HG02798 (cell line): ENCODE measurements around the gene ADI1.

Experiments used
- ATAC-seq: cut with Tn5 transposase; IDR thresholded peaks from one replicate; pipeline ENCODE4 v1.9.1; 2021; ENCODE audit warnings: mild to moderate bottlenecking; ENCODE audit not compliant: unreplicated experiment, poor library complexity

The ADI1 gene, protein sequence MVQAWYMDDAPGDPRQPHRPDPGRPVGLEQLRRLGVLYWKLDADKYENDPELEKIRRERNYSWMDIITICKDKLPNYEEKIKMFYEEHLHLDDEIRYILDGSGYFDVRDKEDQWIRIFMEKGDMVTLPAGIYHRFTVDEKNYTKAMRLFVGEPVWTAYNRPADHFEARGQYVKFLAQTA

DNA sequence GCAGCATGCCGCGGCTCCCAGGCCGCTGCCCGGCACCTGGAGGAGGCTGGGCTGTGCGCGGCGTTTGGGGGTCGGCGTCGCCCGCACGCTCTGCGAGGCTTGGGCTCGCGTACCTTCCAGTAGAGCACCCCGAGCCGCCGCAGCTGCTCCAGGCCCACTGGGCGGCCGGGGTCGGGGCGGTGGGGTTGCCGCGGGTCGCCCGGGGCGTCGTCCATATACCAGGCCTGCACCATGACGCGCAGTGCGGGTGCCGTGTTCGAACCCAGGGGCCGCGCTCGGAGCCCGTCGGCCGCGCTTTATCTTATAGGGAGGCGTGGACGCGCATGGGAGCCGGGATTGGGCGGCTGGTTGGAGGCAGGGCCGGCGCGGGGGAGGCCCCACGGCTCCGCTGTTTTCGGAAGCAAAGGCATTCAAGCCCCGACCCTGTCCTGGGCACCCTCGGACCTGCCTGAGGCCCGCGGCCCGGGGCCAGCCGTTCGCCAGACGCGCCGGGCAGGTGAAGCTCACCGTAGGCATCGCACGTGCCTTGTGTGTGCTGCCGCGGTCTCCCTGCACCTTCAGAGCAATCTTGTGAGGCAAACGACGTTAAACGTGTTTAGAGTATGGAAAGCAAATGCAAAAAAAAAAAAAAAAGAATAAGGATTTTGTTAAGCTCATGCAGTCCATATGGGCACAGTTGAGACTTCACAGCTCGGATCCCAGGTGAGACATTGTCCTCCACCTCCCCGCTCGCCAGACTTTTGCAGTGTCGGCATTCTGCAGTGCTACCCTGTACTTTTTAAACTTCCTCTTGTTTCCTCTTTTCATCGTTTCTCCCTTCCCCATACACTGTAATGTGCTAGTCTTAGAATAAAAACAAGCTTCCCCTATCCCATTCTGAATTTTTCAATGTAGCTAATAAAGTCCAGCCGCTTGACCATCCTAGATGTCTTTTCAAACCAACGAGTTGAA lies at the start of gene ADI1:
ADI1 (minus strand) TSS at position 277 of the 951 bp plus-strand sequence; CDS start at position 233, 44 bp downstream.
- ATAC-seq = peak; percentile 67

DNA sequence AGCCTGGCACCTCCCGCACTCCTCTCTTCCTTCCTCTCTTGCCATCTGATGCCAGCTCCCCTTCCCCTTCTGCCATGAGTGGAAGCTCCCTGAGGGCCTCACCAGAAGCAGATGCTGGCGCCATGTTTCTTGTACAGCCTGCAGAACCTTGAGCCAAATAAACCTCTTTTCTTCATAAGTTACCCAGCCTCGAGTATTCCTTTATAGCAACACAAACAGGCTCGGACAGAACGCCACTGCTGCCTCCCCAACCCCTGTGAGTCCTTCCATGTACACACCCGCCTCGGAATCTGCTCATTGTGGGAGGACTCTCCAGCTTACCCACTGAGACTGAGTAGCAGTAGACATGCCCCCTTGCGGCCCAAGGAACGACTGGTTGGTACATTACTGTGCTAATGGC lies 47.5 kb upstream of the ADI1 start:
- ATAC-seq = no peak

DNA sequence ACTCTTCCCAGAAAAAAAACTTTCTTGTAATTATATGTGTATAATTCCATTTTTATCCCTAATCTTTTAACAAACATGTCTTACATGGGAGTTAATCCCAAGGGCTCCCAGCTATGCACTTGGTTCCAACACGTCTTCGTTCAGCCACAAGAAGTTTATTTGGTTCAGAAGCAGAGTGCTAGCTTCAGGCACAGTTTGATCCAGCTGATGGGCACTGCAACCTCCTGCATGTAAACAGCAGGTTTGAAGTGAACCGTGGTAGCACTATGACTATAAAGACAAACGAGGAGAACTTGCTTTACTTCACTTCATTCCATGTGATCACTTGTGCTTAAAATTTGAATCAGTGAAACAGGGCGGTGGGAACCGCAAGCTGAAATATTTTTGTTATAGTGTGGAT lies 45.8 kb upstream of the ADI1 start:
- ATAC-seq = no peak

DNA sequence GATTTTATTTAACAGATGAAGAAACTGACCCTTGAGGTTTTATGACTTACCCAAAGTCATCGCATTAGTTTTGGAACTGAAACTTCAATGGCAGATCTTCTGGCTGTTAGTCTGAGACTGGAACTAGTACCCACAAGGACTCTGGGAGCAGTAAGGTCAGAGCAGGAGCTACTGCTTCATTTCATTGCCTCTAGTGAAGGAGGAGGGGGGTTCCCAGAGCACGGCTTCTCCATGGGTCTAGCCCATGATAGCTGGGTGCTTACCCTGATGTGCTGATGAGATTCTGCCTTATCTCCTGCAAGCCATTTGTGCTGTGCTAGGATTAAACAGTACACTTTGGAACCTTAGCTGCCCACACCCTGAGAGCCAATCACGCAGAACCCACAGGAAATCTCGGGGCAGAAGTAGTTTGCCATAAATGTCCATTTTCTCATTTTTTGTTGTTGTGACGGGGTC lies 44.2 kb upstream of the ADI1 start:
- ATAC-seq = peak; percentile 63

DNA sequence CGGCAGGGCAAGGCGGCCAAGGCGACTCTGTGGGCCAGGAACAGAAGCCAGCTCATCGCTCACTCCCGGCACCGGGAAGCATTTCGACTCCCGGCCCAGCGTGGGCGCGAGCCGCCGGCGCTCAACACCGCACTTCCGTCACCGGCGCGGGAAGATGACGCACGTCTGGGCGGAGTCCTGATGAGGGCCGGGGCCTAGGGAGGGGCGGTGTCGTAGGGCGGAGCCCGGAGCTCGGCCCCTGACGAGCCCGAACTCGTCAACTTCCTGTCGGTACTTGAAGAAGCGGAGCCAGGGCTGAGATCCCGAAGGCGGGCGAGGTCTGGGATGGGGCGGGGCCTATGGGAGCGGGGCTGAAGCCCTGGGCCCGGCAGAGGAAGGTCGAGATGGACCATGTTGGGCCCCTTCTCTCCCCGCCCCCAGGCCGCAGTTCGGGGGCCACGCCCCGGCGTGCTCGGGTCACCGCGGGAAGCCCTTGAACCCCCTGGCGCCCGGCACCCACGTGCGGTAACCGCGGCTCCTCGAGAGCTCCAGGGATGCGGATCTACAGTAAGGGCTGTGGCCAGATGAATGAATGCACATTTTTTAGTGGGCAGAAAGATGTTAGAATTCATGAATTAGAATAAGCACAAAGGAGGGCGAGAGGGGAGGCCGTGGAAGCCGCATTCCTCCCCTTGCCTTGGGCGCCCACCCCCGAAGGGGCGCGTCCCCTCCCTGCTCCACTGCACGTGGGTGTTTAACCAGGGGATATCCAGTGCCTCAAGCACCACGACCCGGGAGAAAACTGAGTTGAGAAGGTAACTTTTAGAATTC lies 39.1 kb upstream of the ADI1 start, which contains the start of gene RNASEH1:
RNASEH1 (minus strand) TSS at position 129 of the 810 bp plus-strand sequence; CDS start at position 56, 73 bp downstream.
- peak; percentile 97 for ATAC-seq

DNA sequence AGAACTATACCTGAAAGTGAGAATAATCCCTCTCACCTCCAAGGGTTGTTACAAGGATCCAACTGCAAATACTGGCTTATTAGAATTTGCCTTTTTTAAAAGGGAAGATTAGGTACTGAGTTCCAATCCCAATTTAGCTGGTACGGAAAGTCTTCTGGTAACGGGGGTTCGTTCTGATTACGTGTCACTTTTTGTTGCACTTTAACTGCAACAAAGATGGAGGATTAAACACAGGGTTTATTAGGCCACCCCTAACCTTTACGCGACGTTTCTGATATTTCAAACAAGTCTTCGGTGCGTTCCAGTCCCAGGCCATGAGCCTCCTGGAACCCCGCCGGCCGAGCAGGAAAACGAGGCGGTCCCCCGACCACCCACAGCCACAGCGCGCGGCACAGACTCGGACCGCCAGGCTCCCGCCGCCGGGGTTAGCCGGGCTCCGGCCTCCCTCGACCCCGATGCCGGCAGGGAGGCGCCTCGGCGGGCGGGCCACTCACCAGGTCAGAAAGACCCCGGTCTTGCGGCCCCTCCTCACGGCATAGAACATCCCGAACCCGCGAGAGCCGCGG lies 38.4 kb upstream of the ADI1 start:
- peak; percentile 27 for ATAC-seq

DNA sequence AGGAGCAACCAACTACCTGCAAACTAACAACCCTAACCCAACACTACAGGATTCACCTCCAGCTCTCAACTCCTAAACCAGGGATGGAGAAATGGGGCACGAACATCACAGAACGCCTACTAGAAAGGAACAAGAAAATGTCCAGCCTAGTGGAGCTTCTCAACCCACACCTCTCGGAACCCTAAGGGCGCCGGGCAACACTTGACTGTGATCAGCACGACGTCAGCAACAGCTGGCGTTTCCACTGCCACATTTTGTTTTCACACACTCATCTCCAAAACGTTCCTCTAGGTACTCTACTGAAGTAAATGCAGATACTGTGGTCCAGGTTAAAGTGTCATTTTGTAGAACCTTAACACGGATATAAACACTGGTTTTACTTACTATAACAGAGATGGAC lies 34.6 kb upstream of the ADI1 start:
- no peak for ATAC-seq

DNA sequence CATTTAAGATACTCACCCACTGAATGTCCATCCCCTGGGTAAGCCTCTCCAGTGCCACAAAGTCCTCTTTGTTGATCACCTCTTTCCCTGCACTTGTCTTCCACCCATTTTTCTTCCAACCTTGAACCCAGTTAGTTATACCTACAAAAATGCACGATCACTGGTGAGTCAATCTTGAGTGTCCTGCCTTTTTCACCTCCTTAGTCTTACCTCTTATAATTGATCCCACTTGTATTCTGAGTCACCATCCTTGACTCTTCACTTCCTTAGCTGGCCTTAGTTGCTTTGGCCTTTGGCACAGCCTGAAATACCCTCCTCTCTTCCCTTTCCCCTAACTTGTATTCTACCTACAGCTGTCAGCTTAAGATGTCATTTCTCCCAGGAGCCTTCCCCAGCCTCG lies 28.6 kb upstream of the ADI1 start:
- no peak for ATAC-seq

DNA sequence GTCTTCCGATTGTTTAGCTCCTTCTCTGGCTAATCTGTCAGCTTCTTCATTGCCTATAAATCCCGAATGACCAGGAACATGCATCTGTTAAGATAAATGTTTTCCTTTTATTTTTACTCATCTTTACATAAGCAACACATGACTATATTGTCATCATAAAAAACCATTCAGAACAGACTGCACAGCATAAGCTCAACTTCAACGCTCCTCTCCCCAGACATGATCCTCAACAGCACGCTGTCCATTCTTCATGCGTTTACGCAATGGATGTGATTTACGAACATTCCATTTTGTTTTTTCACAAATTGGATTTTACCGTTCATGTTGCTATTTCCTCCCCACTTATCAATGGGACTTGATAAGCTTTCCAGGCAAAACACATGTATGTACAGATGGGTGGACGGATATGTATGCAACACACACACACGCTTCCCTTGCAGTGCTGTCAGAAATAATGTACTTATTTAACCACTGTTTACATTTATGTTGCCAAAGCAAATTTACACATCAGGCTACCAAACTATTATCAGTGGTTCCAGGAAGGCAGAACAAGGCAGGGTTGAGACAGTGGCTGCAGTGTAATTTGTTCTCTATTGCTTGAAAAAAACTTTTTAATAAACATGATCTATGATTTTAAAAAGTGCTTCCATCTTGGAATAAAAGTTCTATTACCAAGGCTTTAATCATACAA lies 26.6 kb upstream of the ADI1 start:
- no peak for ATAC-seq

DNA sequence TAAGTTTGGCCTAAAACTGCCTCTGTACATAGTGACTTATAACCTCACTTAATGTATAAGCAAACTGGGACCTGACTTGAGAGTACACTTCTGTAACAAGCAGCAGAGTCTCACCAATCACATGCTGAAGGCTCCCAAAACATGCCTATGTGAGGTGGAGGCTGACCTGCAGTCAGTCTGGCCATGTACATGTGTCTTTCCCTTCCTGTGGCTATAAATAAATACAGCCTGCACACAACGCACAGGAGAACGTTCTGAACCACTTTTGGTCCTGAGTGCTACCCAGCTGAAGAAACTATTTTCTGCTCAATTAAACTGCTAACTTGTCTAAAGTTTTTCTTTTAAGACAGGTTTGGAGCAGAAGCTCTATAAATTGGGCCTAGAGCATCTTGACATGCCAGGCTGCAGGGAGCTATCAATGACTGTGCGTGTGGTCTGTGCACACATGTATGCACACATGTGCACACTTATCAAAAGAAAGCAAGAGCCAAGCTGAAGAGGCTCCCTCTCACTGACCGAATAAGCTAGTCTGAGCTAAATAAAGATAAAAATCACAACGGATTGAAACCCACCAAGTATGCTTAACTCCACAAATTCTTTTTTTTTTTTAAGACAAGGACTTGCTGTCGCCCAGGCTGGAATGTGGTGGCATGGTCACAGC lies 23.8 kb upstream of the ADI1 start:
- ATAC-seq = no peak

DNA sequence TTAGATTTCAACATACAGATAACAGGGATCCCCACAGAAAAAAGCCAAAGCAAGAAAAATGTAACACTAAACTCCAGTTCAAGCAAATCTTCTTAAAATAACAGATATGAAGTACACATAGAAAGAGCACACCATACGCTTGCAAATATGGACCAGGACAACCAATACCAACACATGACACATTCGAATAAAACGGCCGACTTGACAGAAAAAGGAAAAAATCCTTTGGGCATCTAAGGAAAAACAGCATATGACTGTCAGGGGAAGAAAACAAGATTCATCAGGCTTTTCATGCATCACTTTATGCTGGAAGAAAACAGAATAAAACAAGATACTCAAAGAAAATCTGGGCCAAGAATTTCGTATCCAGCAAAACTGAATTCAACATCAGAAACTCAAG lies 22.8 kb upstream of the ADI1 start:
- ATAC-seq = no peak

DNA sequence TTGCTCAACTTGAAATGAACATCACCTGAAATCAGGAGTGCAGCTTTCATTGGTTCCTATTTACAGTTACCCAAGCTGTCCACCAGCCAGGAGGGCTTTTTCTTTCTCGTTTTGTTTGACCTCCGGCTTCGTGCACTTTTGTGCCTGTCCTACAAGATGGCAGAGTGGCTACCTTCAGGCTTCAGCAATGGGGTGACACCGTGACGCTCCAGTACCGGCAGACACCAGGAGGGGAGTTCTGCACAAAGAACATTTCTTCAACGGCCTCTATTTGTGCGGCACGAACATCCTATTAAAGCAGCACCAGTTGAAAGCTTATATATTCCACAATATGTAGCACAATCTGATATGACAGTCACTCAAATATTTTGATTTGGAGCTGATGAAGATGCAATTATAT lies 20.5 kb upstream of the ADI1 start:
- no peak for ATAC-seq

DNA sequence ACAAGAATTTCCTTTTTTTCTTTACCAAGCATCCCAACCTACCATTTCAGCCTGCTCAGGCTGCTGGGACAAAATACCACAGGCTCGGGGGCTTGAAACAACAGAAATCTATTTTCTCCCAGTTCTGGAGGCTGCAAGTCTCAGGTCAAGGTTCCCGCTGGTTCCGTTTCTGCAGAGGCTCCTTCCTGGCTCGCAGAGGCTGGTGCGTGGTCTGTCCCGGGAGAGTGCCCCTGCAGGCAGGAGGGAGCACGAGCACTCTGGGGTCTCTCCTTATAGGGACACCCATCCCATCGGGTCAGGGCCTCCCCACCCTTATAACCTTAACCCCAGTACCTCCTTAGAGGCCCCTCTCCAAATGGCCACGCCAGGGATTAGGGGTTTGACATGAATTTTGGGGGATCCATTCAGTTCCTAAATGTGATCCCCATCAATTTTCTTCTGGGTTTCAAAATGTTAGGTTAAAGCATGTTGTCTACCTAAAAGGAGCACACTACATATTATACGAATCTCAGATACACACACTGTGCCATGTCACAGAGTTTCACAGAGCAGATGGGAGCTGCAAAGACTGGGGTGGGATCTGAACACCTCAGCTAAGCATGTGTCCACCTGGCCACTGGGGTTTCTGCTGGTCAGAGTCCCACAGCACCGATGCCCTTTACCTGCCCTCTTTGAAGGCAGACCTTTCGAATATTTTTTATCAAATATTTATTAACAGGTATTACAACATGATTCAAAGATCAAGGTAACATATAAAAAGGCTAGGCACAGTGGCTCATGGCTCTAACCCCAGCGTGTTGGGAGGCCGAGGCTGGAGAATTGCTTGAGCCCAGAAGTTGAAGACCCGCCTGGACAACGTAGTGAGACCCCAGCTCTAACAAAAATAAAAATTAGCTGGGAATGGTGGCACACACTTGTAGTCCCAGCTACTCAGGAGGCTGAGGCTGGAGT lies 17.6 kb upstream of the ADI1 start:
- no peak for ATAC-seq

DNA sequence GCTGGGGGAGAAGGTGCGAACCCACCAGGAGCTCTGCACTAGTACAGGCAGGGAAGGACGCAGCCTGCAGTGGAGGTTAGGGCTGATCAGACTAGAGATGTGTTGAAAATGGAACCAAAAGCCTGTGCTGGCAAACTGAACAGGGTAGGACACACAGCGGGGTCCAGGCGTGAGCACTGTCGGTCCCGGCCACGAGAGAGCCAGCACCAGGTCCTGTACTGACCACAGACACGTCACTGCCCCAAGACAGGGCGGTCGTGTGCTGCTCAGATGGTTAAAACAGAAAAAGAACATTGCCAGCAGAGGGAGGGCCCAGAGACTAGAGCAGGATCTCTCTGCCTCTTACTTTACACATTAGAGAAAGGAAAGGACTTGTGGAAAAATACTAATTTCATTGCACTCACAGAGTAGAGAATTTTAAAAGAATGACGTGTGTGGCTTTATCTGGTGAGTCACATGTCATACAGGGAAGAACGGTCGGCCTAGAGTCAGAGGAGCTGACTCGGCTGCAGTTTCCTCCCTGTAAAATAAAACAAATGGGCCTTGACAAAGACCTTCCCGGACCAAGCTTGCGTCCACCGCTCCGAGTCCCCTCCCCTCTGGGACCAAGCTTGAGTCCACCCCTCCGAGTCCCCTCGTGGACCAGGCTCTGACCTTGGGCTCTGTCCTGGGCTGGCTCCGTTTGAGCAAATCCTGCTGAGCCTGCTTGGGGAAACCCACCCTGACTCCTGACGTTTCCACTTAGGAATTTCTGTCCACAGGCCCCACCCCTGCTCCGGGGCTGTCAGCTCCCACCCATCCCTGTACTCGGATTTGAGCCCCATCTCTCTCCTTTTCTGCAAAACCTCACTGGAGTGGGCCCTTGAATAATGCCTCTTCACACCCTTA lies 16.7 kb upstream of the ADI1 start:
- no peak for ATAC-seq

DNA sequence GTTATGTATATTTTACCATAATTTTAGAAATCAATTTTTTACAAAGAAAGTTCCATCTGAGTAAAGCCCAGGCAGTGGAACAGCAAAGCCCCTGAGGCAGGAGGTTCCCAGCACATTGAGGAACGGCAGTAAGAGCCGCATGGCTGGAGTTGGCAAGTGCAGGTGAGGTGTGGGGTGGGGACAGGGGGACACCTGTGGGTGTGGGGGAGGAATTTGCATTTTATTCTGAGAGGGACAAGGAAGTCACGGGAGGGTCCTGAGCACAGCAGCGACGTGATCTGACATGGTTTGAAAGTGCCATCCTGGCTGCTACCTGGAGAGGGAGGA lies 16.1 kb upstream of the ADI1 start:
- no peak for ATAC-seq

DNA sequence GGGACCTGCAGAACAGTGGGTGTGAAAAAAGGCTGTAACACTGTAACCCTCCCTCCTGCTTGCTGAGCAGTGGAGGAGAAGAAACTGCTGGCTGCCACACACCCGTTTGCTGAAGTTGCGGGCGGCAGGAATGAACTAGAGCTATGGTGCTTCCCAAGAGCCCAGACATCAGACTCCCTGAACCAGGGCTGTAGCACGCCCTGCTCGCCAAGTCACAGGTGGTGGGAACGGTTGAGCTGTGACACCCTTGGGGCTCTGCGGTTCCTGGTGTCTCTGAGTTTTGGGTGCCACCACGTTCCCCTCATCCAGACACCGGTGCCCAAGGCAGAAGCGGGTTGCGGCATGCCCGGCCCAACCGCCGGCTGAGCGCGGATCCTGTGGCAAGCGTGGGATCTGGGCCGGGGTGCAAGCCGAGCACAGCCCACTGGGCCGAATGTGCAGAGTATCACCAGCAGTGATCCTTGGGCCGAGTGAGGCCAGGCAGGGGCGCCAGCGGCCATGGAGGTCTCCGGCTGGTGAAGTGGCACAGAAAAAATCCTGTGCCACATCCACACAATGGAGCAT lies 15.0 kb upstream of the ADI1 start:
- ATAC-seq = no peak

DNA sequence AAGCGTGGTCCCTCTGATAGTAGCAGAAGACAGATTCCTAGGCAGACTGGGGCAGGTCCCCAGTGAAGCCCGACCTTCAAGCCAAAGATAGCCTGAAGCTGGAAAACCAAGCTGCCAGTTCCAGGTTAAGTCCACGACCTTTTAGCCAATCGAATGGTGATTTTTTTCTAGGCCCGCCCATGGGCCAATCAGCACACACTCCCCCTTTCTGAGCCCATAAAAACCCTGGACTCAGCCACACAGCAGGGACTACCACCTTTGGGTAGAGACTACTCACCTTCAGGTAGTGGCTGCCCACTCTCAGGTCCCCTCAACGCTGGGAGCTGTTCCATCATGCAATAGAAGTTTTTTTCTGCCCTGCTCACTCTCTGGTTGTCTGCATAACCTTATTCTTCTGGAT lies 14.5 kb upstream of the ADI1 start:
- no peak for ATAC-seq
